HEK293 (cell line): ENCODE measurements around the gene PRAMEF15.
"Not testable (repeated sequence)": the region's sequence is repeated elsewhere in the genome, so short reads cannot be mapped to it uniquely, and the experiment has no call there.

Source experiments
- CTCF ChIP-seq: fragments of 450-650 bp; formaldehyde crosslinking; IDR thresholded peaks from 2 replicates; pipeline ENCODE4 v1.5.1; 2016; ENCODE audit warnings: missing biosample characterization, missing genetic modification characterization
- KLF16 ChIP-seq: fragments of 450-650 bp; formaldehyde crosslinking; IDR thresholded peaks from 2 replicates; pipeline ENCODE4 v1.5.1; 2017; ENCODE audit warnings: missing biosample characterization, missing genetic modification characterization
- TSHZ1 ChIP-seq: fragments of 450-650 bp; formaldehyde crosslinking; IDR thresholded peaks from 2 replicates; pipeline ENCODE4 v1.5.1; 2016; ENCODE audit warnings: missing biosample characterization, missing genetic modification characterization, borderline replicate concordance
- ZNF121 ChIP-seq: fragments of 450-650 bp; formaldehyde crosslinking; IDR thresholded peaks from 2 replicates; pipeline ENCODE4 v1.5.1; 2016; ENCODE audit warnings: missing biosample characterization, missing genetic modification characterization
- ZNF138 ChIP-seq: fragments of 450-650 bp; formaldehyde crosslinking; IDR thresholded peaks from 2 replicates; pipeline ENCODE4 v1.5.1; 2016; ENCODE audit warnings: missing biosample characterization, missing genetic modification characterization, borderline replicate concordance
- ZNF350 ChIP-seq: fragments of 450-650 bp; formaldehyde crosslinking; IDR thresholded peaks from 2 replicates; pipeline ENCODE4 v1.5.0; 2017; ENCODE audit warnings: missing biosample characterization, mild to moderate bottlenecking, missing genetic modification characterization
- ZNF629 ChIP-seq: fragments of 450-650 bp; formaldehyde crosslinking; IDR thresholded peaks from 2 replicates; pipeline ENCODE4 v1.5.1; 2017; ENCODE audit warnings: missing biosample characterization, missing genetic modification characterization

GRCh38 chr1:13356774-13357173, 41.4 kb downstream of the PRAMEF15 start:
- TF ChIP-seq CTCF (tag by site-specific recombination); TSHZ1 (tag by site-specific recombination); ZNF350 (tag by site-specific recombination); ZNF629 (tag by site-specific recombination); ZNF121; KLF16; ZNF138: not testable (repeated sequence)
